ENCODE data around the gene TRIM61. TPM values are rescaled to one million over a fixed set of nuclear protein-coding genes. Genes with fewer than 3 reads are reported as not detected.
"Not testable (repeated sequence)": the region's sequence is repeated elsewhere in the genome, so short reads cannot be mapped to it uniquely, and the experiment has no call there.

The TRIM61 gene
- total RNA-seq (1 to 10 TPM; 1.4 to 1.8 TPM), polyA plus RNA-seq (1 to 10 TPM in 1 of 2 donors, under 1 TPM in 1; 0.98 to 1.3 TPM)
- long read RNA-seq, donor 1, result 0 reads
- long read RNA-seq, donor 2, result 0 reads
- long read RNA-seq, donor 3, result 0 reads
- long read RNA-seq, donor 4, result 0 reads
- long read RNA-seq, donor 5, result 0 reads

DNA sequence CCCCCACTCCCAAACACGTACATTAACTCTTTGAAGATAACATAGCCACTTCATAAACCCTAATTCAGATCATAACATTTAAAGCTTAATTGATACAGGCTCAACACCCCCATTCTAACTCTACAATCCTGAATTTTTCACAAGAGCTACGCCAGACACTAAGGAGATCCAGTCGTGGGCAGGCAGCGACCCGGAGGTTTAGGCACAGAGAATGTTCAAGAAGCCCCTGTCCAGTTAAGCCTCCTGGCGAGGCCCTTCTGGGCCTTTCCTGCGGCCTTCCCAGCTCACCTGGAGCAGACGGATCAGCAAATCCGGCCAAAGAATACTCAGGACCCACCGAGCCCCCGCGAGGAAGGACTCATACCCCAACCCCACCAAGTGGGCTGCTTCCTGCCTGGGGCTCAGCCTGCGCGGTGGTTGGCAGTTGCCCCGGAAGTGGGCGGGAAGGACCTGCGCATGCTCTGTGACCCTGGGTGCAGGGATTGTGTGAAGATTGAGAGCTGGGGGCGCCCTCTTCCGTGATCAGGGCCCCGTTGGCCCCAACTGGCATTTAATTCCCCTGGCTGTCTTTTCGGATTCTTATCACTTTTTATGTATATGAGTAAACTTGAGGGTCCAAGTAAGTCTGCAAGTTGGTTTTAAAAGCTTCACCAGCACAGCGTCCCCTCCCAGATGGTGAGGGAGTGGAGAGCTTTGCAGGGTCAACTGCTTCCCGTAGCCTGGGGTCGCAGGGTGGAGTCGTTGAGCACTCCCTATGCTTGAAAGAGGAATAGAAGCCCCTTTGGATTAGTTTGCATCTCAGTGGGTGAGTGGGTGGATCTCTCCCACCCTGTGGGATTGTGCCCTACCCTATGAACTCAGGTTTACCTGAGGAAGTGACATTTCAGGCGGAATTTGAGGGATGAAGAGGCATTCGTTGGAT lies at the start of gene TRIM61:
Gene TRIM61, minus strand, starts transcription at position 415 of the 922 bp plus-strand sequence. CDS start 7,655 bp downstream, outside the sequence.
- Histone ChIP-seq H3K9me3 (ENCODE audit: control insufficient read depth in 4 of 4, insufficient read depth in 3 of 4, low read length in 3 of 4) (no peaks in the 10 kb centered on the region), H3K27ac (ENCODE audit: low read depth in 1 of 2, low read length in 1 of 2) (peak within 1 kb of the TSS; percentile 4 to 64), H3K9ac (ENCODE audit: insufficient read depth in 1 of 2, low read length in 2 of 2) (peak within 1 kb of the TSS; percentile 63 to 88), H3K27me3 (ENCODE audit: control insufficient read depth in 3 of 3, insufficient read depth in 3 of 3, low read length in 2 of 3) (peaks cover 0 to 3% (median 0%) of the 10 kb centered on the region in 3 donors), H3K4me3 (peak within 1 kb of the TSS; percentile 59), H3K4me1 (ENCODE audit: control insufficient read depth in 5 of 5, insufficient read depth in 5 of 5, low read length in 5 of 5) (peaks cover 0 to 14% (median 0%) of the 10 kb centered on the region in 5 donors), H3K36me3 (ENCODE audit: control insufficient read depth in 4 of 4, insufficient read depth in 4 of 4, low read length in 4 of 4) (peaks cover 0 to 4% (median 0%) of the 10 kb centered on the region in 4 donors)
- DNase-seq (peak; percentile 79 to 86 (median 85)), ATAC-seq (ENCODE audit: insufficient read depth, low FRiP score) (peak; percentile 94)
- TF ChIP-seq, protein P1, sequence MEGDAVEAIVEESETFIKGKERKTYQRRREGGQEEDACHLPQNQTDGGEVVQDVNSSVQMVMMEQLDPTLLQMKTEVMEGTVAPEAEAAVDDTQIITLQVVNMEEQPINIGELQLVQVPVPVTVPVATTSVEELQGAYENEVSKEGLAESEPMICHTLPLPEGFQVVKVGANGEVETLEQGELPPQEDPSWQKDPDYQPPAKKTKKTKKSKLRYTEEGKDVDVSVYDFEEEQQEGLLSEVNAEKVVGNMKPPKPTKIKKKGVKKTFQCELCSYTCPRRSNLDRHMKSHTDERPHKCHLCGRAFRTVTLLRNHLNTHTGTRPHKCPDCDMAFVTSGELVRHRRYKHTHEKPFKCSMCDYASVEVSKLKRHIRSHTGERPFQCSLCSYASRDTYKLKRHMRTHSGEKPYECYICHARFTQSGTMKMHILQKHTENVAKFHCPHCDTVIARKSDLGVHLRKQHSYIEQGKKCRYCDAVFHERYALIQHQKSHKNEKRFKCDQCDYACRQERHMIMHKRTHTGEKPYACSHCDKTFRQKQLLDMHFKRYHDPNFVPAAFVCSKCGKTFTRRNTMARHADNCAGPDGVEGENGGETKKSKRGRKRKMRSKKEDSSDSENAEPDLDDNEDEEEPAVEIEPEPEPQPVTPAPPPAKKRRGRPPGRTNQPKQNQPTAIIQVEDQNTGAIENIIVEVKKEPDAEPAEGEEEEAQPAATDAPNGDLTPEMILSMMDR (IDR thresholded peaks at IDR 0.05; ENCODE audit: control extremely low read depth, extremely low read depth), result no peak
- 17 to 24% methylated on average over 26 to 27 of the region's 27 CpGs for WGBS, 2 donors

DNA sequence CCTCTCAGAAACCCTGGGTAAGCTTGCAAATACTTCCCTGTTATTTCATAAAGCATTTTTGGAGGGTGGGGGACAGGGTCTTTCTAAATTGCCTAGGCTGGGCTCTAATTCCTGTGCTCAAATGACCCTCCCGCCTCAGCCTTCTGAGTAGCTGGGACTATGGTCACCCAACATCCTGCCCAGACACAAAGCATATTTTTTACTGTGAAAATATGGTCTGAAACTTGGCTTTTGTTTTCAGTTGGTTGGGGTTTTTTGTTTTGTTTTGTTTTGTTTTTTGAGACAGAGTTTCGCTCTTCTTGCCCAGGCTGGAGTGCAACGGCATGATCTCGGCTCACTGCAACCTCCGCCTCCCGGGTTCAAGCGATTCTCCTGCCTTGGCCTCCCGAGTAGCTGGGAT lies 48.3 kb upstream of the TRIM61 start:
- not testable (repeated sequence) for H3K4me1 ChIP-seq (ENCODE audit: control insufficient read depth in 5 of 5, insufficient read depth in 5 of 5, low read length in 5 of 5); H3K9ac ChIP-seq (ENCODE audit: insufficient read depth in 1 of 2, low read length in 2 of 2); H3K27ac ChIP-seq (ENCODE audit: low read depth in 1 of 2, low read length in 1 of 2); DNase-seq; H3K9me3 ChIP-seq (ENCODE audit: control insufficient read depth in 4 of 4, insufficient read depth in 3 of 4, low read length in 3 of 4); H3K36me3 ChIP-seq (ENCODE audit: control insufficient read depth in 4 of 4, insufficient read depth in 4 of 4, low read length in 4 of 4); H3K27me3 ChIP-seq (ENCODE audit: control insufficient read depth in 3 of 3, insufficient read depth in 3 of 3, low read length in 2 of 3); H3K4me3 ChIP-seq; ATAC-seq (ENCODE audit: insufficient read depth, low FRiP score)
- WGBS, 2 donors, result 94% methylated on average over 8 of the region's 8 CpGs

DNA sequence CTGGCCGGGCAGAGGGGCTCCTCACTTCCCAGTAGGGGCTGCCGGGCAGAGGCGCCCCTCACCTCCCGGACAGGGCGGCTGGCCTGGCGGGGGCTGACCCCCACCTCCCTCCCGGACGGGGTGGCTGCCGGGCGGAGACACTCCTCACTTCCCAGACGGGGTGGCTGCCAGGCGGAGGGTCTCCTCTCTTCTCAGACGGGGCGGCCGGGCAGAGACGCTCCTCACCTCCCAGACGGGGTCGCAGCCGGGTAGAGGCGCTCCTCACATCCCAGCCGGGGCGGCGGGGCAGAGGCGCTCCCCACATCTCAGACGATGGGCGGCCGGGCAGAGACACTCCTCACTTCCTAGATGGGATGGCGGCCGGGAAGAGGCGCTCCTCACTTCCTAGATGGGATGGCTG lies 42.5 kb upstream of the TRIM61 start:
- not testable (repeated sequence) for DNase-seq; H3K4me1 ChIP-seq (ENCODE audit: control insufficient read depth in 5 of 5, insufficient read depth in 5 of 5, low read length in 5 of 5); H3K27me3 ChIP-seq (ENCODE audit: control insufficient read depth in 3 of 3, insufficient read depth in 3 of 3, low read length in 2 of 3); H3K27ac ChIP-seq (ENCODE audit: low read depth in 1 of 2, low read length in 1 of 2); H3K9me3 ChIP-seq (ENCODE audit: control insufficient read depth in 4 of 4, insufficient read depth in 3 of 4, low read length in 3 of 4); H3K9ac ChIP-seq (ENCODE audit: insufficient read depth in 1 of 2, low read length in 2 of 2); ATAC-seq (ENCODE audit: insufficient read depth, low FRiP score); H3K4me3 ChIP-seq; H3K36me3 ChIP-seq (ENCODE audit: control insufficient read depth in 4 of 4, insufficient read depth in 4 of 4, low read length in 4 of 4)
- WGBS, 2 donors, result 93 to 95% methylated on average over 22 to 27 of the region's 30 CpGs

DNA sequence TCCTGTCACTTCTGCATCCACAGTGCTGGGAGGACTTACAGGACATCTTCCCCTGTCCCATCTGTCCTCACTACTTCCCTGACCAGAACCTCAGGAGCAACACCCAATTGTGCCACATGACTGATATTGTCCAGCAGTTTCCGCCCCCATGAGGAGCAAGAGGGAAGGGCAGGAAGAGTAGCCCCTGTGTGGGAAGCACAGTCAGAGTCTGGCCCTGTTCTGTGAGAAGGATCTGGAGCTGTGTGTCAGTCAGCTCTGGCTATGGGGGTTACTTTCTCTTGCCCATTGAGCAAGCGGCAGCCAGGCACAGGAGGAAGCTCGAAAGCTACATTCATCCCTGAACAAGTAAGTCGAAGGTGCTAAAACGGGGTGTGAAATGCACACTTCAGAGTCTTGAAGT lies 39.5 kb upstream of the TRIM61 start:
- Histone ChIP-seq H3K27me3 (ENCODE audit: control insufficient read depth in 3 of 3, insufficient read depth in 3 of 3, low read length in 2 of 3) (no peaks in the 10 kb centered on the region), H3K9me3 (ENCODE audit: control insufficient read depth in 4 of 4, insufficient read depth in 3 of 4, low read length in 3 of 4) (no peaks in the 10 kb centered on the region), H3K4me3 (no peak overlapping the region), H3K9ac (ENCODE audit: insufficient read depth in 1 of 2, low read length in 2 of 2) (no peak overlapping the region), H3K36me3 (ENCODE audit: control insufficient read depth in 4 of 4, insufficient read depth in 4 of 4, low read length in 4 of 4) (no peaks in the 10 kb centered on the region), H3K27ac (ENCODE audit: low read depth in 1 of 2, low read length in 1 of 2) (no peak overlapping the region), H3K4me1 (ENCODE audit: control insufficient read depth in 5 of 5, insufficient read depth in 5 of 5, low read length in 5 of 5) (no peaks in the 10 kb centered on the region)
- ATAC-seq (ENCODE audit: insufficient read depth, low FRiP score), result no peak
- 55 to 61% methylated on average over 5 of the region's 5 CpGs for WGBS, 2 donors
- TF ChIP-seq, protein P1 (IDR thresholded peaks at IDR 0.05; ENCODE audit: control extremely low read depth, extremely low read depth), result no peak
- no peak for DNase-seq
